CD4-positive, alpha-beta T cell treated with Interleukin-2 at 100 ng/mL for 4 hours (primary cell): ENCODE data around the gene SGSH.
A peak's percentile ranks its signal among the peaks of the same experiment; 100 is the strongest.
"Not testable (repeated sequence)": the region's sequence is repeated elsewhere in the genome, so short reads cannot be mapped to it uniquely, and the experiment has no call there.

Source experiments
- DNase-seq: peaks from one replicate; pipeline ENCODE4 v3.0.0-alpha.2; 2020; ENCODE audit warnings: low spot score

The SGSH gene

GRCh38 chr17:80210348-80211108 lies 9.6 kb downstream of the SGSH start:
- DNase-seq: no peak

DNA sequence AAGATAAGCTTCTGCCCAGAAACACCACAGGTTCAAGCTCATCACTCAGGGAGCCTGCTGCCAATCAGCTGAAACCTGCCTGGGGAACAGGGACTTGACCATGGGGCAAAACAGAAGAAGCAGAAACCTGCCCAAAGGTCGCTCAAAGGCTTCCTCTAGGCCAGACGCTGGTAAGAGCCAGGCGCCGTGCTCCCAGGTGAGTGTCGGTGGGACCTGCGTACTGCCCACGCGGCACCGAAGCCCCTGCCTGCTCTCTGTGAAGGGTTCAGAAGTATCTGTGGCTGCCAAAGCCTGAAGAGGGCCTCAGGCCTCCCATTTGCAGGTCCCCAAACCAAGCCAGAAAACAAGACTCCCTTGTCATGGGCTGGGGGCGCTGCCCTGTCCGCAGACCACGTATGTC lies 10.4 kb downstream of the SGSH start:
- DNase-seq: no peak

GRCh38 chr17:80208050-80208449 lies 12.1 kb downstream of the SGSH start:
- no peak for DNase-seq

DNA sequence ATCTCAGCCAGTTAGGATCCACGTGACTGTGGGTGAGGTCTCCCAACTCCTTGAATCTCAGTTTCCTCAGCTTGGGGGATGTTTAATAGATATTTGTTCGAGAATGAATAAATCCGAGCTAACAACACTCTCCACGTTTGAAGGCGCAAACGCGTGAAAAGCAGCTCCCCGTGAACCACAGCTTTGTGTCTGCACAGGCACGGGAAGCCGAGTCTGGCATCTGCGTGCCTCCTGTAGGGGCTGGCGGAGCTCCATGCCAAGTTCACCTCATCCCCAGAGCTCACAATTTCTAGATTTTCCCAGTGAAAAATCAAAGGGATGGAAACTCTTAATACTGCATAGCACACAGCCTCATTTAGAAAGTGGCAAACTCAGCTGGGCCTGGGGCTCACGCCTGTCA lies 14.3 kb downstream of the SGSH start:
- no peak for DNase-seq

DNA sequence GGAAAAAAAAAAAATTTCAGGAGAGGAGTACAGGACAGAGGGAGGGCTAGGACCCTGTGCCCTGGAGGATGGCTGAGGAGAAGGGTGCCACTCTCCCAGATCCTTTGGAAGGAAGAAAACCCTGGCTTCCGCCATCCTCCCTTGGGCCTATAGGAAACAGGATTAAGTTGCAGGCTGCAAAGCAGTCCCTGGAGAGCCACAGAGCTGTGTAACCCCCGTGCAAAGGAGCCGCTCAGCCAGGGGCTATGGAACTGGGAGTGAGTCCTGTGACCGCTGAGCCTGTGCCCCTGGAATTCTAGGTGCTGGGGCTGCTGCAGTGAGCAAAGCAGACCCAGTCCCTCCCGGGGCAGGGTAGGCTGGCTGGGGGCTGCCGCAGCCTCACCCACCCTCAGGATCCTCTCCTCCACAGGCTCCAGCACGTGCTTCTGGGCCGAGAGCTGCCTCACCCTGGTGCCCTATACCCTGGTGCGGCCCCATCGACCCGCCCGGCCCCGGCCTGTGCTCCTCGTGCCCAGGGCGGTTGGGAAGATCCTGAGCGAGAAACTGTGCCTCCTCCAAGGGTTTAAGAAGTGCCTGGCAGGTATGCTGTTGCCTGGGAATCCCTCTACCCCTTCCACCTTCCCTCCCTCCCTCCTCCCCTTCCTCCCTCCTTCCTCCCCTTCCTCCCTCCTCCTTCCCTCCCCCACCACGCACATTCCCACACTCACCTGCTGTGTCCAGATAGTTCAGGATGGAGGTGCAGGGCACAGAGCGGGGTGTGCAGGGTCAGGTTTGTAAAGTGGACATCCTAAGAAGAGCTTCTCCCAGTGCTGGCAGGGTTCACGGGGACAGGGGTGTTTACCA lies 15.3 kb downstream of the SGSH start:
- DNase-seq: no peak

DNA sequence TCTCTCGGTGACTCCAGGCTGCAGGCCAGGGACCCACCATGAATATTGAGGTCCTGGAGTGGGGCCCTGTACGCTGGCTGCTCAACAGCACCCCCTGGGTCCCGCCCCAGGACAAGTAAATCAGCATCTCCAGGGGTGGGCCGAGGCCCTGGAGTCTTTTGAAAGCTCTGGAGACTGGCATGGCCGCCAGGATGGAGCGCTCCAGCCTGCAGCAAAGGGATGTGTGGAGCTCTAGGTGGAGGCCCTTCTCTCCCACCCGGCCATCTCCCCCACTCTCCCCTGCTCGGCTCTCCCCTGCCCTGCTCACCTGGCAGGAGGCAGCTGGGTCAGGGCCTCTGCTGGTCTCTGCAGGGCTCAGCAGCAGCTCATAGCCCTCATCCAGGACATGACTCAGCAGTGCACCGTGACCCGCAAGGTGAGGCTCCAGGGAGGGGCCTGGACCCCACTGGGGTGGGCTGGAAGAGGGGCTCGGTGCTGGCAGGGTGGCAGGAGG lies 16.6 kb downstream of the SGSH start:
- DNase-seq: no peak

DNA sequence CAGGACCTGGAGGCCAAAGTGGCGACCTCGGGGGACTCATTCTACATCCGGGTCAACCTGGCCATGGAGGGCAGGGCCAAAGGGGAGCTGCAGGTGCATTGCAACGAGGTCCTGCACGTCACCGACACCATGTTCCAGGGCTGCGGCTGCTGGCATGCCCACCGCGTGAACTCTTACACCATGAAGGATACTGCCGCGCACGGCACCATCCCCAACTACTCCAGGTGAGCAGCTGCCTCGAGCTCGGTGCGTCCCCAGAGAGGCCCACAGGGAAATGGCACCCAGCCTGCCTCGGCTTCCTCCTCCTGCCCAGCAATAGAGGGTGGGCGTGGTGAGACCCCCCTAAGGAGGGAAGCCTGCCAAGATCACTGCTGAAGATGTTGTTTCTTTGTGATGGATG lies 17.9 kb downstream of the SGSH start:
- DNase-seq: no peak

DNA sequence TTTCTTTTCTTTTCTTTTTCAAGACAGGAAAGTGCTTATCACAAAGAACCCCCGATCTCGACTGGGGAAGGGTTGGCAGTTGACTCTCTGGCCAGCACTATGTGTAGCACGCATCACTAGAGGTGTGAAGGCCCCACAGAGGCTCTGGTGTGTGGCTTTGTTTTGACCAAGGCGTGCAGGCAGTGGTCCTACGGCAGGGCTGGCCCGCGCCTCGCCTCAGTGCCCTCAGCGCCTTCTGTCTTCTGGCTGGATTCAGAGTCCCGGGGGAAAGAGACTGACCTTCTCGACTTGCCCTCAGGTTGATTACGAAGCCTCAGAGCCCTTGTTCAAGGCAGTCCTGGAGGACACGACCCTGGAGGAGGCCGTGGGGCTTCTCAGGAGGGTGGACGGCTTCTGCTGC lies 18.7 kb downstream of the SGSH start:
- no peak for DNase-seq

DNA sequence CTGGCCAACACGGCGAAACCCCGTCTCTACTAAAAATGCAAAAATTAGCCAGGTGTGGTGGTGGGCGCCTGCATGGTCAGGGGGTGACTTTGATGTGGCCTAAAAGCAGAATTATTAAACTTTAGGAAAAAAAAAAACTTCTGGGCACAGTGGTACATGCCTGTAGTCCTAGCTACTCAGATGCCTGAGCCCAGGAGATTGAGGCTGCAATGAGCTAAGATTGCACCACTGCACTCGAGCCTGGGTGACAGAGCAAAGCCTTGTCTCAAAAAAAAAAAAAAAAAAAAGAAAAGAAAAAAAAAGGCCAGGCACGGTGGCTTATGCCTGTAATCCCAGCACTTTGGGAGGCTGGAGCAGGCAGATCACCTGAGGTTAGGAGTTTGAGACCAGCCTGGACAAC lies 20.8 kb downstream of the SGSH start:
- not testable (repeated sequence) for DNase-seq

DNA sequence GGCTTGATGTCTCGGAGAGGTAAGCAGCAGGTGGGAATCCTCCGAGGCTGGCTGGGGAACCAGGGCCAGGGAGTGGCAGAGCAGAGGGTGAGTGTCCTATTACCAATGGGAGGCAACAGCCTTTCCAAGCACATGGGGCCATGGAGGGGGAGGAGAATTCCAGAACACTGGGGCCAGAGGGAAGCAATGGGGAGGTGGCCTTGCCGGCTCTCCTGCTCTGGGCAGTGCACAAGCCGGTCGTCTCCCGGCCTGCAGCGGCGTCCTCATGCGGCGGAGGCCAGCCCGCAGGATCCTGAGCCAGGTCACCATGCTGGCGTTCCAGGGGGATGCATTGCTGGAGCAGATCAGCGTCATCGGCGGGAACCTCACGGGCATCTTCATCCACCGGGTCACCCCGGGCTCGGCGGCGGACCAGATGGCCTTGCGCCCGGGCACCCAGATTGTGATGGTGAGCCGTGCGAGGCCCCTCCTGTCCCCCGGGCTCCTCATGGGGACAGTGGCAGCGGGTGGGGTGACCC lies 21.9 kb downstream of the SGSH start:
- DNase-seq: no peak

DNA sequence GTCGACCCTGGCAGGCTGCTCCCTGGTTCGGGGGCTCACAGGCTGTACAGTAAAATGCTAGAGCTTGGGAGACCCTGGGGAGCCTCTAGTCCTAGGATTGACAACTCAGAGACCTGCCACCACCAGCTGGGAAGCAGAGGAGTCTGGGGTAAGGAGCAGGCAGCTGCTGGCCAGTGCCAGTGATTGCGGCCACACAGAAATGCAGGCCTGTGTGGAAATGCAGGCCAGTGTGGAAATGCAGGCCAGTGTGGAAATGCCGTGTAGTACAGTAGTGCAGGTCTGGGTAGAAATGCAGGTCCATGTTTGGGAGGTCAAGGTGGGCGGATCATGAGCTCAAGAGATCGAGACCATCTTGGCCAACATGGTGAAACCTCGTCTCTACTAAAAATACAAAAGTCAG lies 23.5 kb downstream of the SGSH start:
- DNase-seq: no peak

- peak; percentile 63 for DNase-seq
Measured at GRCh38 chr17:80195671-80196529, 24.2 kb downstream of the SGSH start.

- DNase-seq: no peak
Measured at GRCh38 chr17:80195141-80195540, 25.0 kb downstream of the SGSH start.

- no peak for DNase-seq
Measured at GRCh38 chr17:80191865-80192661, 28.1 kb downstream of the SGSH start.

GRCh38 chr17:80191192-80191591 lies 28.9 kb downstream of the SGSH start:
- no peak for DNase-seq

- no peak for DNase-seq
Measured at GRCh38 chr17:80190716-80191115, 29.4 kb downstream of the SGSH start.

DNA sequence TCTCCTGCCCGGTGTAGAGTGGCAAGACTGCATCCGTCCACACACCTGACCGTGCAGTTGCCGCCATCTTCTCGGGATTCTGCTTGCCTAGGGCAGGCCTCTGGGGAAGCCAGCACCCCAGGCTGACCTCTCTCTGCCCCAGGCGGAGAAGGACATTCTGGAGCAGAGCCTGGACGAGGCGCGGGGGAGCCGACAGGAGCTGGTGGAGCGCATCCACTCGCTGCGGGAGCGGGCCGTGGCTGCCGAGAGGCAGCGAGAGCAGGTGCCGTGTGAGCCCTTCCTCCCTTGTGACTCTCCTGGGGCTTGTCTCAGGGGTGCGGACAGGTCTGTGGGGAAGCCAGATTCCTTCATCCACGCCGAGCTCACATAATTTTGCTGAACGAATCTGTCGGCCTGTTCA lies 30.5 kb downstream of the SGSH start:
- no peak for DNase-seq

DNA sequence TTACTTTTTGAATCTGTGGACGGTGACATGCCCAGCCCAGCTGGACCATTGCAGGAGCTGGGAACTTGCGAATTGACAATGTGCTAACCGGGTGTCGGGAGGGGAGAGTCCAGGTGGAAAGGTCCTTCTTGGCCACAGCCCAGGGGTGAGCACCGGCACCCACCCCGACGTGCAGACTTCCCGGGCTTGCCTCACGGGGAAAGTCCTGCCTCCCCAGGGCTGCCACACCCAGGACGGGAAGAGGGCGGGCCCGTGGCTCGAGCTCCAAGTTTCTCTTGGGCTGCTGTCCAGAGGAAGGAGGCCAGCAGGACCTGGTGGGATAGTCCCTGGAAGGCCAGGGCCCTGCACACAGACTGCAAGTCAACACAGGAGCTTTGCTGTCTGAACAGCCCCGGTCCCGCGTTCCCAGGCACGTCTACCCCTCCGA lies 32.6 kb downstream of the SGSH start:
- DNase-seq: no peak

DNA sequence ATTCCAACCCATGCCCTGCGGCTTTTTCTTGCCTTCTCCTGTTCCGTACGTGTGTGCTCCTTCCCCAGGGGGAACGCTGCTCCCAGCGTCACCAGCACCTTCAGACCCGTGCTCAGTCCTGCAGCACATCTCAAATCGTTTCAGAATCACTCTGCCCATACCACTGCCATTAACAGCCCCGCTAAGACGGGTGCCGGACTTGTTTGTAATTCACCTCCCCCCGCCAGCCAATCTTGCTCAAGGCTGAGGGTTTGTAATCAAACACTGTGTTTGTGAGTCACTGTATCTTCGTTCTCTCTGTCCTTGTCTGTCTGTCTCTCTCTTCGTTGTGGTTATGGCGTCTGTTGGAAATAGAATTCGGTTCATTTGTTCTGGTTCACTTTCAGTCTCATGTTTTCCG lies 33.0 kb downstream of the SGSH start:
- no peak for DNase-seq

DNA sequence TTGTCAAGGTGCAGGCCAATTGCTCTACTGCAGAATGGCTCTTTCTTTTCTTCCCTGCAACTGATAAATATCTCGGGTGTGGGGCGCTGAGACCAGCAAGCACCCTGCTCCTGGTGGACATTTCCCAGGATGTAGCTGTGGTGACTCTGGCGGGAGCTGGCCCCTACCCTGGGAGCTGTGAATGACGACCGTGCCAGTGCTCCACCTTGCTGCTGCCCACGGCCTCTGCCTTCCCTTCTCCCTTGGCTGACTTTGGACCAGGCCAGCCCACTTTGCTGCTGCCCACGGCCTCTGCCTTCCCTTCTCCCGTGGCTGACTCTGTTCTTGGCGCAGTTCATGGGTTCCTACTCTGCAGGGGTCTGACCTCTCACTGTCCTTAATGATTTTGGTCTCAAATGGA lies 34.2 kb downstream of the SGSH start:
- no peak for DNase-seq

DNA sequence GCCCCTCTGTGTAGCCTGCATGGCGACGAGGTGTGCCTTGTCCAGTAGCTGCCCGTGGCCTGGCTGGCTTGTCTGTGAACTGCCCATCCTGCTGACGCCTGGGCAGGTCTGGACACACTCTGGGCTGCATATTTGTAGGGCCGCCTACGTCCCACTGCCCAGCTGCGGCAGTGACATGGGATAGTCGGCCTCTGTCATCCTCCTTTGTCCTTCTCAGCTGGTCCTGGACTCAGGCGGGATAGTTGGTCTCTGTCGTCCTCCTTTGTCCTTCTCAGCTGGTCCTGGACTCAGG lies 35.8 kb downstream of the SGSH start:
- no peak for DNase-seq
